ENCODE measurements around the gene SUGP2.

DNA sequence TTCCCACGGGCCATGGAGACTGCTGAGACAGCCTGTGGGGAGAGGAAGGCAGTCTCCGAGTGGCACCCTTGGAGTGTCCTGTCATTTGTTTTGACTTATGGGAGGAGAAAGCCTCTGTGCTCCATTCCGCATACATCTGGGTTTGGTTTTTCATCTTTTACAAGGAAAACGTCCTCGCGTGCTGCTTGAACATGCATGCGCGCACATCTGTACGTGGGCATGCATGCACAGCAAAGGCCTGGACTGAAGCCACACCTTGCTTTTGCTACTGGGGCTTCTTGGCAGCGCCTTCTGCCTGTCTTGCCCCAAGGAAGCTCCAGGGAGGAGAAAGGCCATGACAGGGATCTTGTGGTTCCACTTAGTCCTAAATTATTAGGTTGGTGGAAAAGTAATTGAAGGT lies 44.0 kb downstream of the SUGP2 start:
- TF ChIP-seq TAF1 (IDR thresholded peaks at IDR 0.05; ENCODE audit: control insufficient read depth, extremely low read depth, insufficient read depth, low read length, severe bottlenecking) (no peak), POLR2AphosphoS5 (IDR thresholded peaks at IDR 0.05; ENCODE audit: control insufficient read depth, insufficient read depth, low read depth, low read length) (no peak), TBL1XR1 (IDR thresholded peaks at IDR 0.05; ENCODE audit: low read length in 2 of 2) (no peak), PHF8 (IDR thresholded peaks at IDR 0.05; ENCODE audit: borderline replicate concordance, low read length) (no peak), HMGN3 (IDR thresholded peaks at IDR 0.05; ENCODE audit: borderline replicate concordance, extremely low read depth, insufficient read length, low read depth, low read length) (no peak), ESRRA (IDR thresholded peaks at IDR 0.05; ENCODE audit: borderline replicate concordance, low read depth) (no peak), NRF1 (conservative IDR thresholded peaks at IDR 0.05 in 1 of 2, IDR thresholded peaks at IDR 0.05 in 1 of 2) (no peak), ZNF143 (CRISPR knock-in tag; IDR thresholded peaks at IDR 0.05) (no peak), CXXC5 (CRISPR knock-in tag; IDR thresholded peaks at IDR 0.05) (no peak), CBX5 (IDR thresholded peaks at IDR 0.05; ENCODE audit: borderline replicate concordance, low read depth) (no peak), ZNF589 (CRISPR knock-in tag; IDR thresholded peaks at IDR 0.05; ENCODE audit: low read depth) (no peak)
- TF ChIP-seq, protein P1, sequence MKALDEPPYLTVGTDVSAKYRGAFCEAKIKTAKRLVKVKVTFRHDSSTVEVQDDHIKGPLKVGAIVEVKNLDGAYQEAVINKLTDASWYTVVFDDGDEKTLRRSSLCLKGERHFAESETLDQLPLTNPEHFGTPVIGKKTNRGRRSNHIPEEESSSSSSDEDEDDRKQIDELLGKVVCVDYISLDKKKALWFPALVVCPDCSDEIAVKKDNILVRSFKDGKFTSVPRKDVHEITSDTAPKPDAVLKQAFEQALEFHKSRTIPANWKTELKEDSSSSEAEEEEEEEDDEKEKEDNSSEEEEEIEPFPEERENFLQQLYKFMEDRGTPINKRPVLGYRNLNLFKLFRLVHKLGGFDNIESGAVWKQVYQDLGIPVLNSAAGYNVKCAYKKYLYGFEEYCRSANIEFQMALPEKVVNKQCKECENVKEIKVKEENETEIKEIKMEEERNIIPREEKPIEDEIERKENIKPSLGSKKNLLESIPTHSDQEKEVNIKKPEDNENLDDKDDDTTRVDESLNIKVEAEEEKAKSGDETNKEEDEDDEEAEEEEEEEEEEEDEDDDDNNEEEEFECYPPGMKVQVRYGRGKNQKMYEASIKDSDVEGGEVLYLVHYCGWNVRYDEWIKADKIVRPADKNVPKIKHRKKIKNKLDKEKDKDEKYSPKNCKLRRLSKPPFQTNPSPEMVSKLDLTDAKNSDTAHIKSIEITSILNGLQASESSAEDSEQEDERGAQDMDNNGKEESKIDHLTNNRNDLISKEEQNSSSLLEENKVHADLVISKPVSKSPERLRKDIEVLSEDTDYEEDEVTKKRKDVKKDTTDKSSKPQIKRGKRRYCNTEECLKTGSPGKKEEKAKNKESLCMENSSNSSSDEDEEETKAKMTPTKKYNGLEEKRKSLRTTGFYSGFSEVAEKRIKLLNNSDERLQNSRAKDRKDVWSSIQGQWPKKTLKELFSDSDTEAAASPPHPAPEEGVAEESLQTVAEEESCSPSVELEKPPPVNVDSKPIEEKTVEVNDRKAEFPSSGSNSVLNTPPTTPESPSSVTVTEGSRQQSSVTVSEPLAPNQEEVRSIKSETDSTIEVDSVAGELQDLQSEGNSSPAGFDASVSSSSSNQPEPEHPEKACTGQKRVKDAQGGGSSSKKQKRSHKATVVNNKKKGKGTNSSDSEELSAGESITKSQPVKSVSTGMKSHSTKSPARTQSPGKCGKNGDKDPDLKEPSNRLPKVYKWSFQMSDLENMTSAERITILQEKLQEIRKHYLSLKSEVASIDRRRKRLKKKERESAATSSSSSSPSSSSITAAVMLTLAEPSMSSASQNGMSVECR (CRISPR knock-in tag; IDR thresholded peaks at IDR 0.05): no peak
- TF ChIP-seq, protein P2, sequence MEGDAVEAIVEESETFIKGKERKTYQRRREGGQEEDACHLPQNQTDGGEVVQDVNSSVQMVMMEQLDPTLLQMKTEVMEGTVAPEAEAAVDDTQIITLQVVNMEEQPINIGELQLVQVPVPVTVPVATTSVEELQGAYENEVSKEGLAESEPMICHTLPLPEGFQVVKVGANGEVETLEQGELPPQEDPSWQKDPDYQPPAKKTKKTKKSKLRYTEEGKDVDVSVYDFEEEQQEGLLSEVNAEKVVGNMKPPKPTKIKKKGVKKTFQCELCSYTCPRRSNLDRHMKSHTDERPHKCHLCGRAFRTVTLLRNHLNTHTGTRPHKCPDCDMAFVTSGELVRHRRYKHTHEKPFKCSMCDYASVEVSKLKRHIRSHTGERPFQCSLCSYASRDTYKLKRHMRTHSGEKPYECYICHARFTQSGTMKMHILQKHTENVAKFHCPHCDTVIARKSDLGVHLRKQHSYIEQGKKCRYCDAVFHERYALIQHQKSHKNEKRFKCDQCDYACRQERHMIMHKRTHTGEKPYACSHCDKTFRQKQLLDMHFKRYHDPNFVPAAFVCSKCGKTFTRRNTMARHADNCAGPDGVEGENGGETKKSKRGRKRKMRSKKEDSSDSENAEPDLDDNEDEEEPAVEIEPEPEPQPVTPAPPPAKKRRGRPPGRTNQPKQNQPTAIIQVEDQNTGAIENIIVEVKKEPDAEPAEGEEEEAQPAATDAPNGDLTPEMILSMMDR (IDR thresholded peaks at IDR 0.05 in 2 of 3, conservative IDR thresholded peaks at IDR 0.05 in 1 of 3; ENCODE audit: insufficient read depth in 2 of 3, low read depth in 1 of 3, low read length in 3 of 3): no peak
- TF ChIP-seq, protein P3, sequence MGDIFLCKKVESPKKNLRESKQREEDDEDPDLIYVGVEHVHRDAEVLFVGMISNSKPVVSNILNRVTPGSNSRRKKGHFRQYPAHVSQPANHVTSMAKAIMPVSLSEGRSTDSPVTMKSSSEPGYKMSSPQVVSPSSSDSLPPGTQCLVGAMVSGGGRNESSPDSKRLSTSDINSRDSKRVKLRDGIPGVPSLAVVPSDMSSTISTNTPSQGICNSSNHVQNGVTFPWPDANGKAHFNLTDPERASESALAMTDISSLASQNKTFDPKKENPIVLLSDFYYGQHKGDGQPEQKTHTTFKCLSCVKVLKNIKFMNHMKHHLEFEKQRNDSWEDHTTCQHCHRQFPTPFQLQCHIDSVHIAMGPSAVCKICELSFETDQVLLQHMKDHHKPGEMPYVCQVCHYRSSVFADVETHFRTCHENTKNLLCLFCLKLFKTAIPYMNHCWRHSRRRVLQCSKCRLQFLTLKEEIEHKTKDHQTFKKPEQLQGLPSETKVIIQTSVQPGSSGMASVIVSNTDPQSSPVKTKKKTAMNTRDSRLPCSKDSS (IDR thresholded peaks at IDR 0.05; ENCODE audit: low read depth, partially characterized antibody): no peak

Data from K562 (cell line).